Kidney epithelial cell (primary cell): ENCODE measurements around the gene NDUFS8. TPM values are rescaled to one million over a fixed set of nuclear protein-coding genes. Genes with fewer than 3 reads are reported as not detected.

ENCODE experiments used
- DNase-seq: peaks from one replicate; pipeline ENCODE4 v3.0.0-alpha.2; 2010; ENCODE audit warnings: low read depth
- H3K27me3 ChIP-seq: 2 replicates; pipeline ENCODE4 v1.6.0; 2011; ENCODE audit warnings: low read length; ENCODE audit not compliant: control insufficient read depth, insufficient read depth
- H3K36me3 ChIP-seq: 2 replicates; pipeline ENCODE4 v1.5.1; 2011; ENCODE audit warnings: low read length; ENCODE audit not compliant: control insufficient read depth, insufficient read depth
- H3K4me3 ChIP-seq: 2 replicates; pipeline ENCODE4 v1.5.1; 2011; ENCODE audit warnings: low read depth, mild to moderate bottlenecking, control low read depth, low read length
- total RNA-seq: library from RNA; depleted of rRNA; stranded (reverse); fragments of >200 nt; gene quantifications from 2 replicates; pipeline ENCODE4 v1.2.3, GENCODE V29; 2015
- TF ChIP-seq, protein P1 (sequence below): IDR thresholded peaks from 2 replicates; pipeline ENCODE4 v1.5.1; 2011; ENCODE audit warnings: mild to moderate bottlenecking, moderate library complexity, low read length, control low read depth, inconsistent platforms; ENCODE audit not compliant: insufficient read depth, poor library complexity, severe bottlenecking

NDUFS8 gene
- total RNA-seq, 1 donor from 2014 or later, result 246 TPM

DNA sequence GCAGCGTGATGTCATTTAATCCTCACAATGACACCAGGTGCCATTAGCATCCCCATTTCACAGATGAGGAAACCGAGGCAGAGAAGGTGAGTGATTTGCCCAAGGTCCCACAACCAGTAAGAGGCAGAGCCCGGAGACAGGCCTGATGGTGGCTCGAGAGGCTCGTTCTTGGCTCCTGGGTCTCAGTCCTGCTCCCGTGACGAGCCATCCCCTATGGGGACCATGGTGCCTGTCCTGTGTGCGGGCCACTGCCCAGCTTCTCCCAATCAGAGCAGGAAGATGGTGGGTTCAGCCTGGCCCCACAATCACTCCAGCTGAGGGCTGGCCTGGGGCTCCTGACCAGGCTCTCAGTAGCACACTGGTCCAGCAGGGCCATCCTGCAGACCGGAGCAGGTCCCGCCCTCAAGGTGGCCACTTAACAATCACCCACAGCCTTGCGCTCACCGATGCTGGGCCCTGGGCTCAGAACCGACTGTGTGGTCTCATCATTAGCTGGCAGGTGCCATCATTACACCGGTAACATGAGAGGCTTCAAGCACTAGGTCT lies 16.8 kb upstream of the NDUFS8 start:
- no peak for DNase-seq
- Histone ChIP-seq H3K4me3 (no peak overlapping the region), H3K27me3 (no peaks in the 10 kb centered on the region), H3K36me3 (no peaks in the 10 kb centered on the region)
- TF ChIP-seq, protein P1, sequence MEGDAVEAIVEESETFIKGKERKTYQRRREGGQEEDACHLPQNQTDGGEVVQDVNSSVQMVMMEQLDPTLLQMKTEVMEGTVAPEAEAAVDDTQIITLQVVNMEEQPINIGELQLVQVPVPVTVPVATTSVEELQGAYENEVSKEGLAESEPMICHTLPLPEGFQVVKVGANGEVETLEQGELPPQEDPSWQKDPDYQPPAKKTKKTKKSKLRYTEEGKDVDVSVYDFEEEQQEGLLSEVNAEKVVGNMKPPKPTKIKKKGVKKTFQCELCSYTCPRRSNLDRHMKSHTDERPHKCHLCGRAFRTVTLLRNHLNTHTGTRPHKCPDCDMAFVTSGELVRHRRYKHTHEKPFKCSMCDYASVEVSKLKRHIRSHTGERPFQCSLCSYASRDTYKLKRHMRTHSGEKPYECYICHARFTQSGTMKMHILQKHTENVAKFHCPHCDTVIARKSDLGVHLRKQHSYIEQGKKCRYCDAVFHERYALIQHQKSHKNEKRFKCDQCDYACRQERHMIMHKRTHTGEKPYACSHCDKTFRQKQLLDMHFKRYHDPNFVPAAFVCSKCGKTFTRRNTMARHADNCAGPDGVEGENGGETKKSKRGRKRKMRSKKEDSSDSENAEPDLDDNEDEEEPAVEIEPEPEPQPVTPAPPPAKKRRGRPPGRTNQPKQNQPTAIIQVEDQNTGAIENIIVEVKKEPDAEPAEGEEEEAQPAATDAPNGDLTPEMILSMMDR, result no peak

DNA sequence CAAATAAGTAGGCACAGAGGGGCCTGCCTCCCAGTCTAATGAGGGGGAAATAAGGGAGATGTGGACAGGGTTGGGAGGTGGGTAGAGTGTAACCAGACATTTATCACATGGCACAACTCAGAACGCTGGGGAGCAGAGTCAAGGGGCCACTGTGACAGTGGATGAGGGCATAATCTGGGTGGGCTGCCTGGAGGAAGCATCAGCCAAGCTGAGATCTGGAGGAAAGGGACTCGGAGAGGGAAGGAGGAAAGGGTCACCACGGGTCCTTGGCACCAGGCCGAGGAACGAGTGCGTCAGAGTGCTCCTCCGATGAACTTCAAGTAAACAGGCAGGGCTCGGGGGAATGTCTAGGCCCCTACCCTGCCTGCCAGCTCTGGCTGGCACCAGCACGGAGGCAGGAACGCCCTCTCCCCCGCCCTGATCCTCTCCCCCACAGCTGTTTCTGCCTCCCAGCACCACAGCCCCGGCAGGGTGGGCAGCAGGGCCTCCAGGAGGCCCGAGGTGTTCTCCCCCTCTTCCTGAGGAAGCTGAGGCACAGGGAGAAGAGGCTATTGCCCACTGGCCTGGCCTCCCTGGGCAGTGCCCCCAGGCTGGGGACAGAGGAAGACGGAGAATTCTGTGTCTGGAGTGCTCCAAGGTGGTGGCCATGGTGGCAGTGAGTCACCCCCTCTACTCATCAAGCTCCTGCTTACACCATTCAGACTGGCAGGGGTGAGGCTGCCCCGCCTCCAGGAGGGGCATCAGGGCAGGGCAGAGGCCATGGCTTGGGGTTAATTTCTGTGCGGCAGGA lies 16.1 kb upstream of the NDUFS8 start:
- Histone ChIP-seq H3K36me3 (no peaks in the 10 kb centered on the region), H3K4me3 (no peak overlapping the region), H3K27me3 (no peaks in the 10 kb centered on the region)
- peak; percentile 66 for DNase-seq
- TF ChIP-seq, protein P1, result no peak

DNA sequence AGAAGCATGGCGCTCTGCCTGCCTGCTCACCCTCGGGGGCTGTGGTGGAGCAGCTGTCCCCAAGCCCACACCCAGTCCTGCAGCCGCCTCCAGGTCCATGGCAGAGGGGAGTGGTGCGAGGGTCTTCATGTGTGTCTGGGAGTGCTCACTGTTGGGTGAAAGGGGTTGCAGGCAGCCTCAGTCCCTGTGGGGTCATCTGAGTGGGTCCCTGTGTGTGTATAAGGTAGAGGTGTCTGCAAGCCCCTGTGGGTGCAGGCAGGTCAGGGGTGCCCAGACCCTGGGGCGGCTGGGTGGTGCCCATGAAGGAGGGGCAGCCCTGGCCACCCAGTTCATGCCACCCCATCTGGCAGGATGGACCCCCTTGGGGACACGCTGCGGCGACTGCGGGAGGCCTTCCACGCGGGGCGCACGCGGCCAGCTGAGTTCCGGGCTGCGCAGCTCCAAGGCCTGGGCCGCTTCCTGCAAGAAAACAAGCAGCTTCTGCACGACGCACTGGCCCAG lies 15.5 kb upstream of the NDUFS8 start:
- Histone ChIP-seq H3K36me3 (no peaks in the 10 kb centered on the region), H3K27me3 (no peaks in the 10 kb centered on the region), H3K4me3 (no peak overlapping the region)
- DNase-seq, result no peak
- TF ChIP-seq, protein P1, result no peak

DNA sequence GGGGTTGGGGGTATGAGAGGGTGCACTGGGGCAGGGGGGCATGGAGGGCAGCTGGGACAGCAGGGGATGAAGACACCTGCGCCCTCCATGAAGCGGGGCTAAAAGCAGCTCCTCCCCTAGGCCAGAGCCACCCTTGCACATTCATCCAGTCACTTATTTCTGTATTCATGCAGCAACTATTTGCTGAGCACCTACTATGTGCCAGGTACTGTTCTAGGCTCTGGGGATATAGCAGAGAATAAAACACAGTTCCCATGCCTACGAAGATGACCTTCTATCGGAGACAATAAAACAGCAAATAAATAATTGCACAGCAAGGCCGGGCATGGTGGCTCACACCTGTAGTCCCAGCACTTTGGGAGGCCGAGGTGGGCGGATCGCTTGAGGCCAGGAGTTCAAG lies 15.0 kb upstream of the NDUFS8 start:
- H3K4me3 ChIP-seq, result no peak overlapping the region
- no peaks in the 10 kb centered on the region for H3K36me3 ChIP-seq
- no peaks in the 10 kb centered on the region for H3K27me3 ChIP-seq
- TF ChIP-seq, protein P1, result no peak
- no peak for DNase-seq

DNA sequence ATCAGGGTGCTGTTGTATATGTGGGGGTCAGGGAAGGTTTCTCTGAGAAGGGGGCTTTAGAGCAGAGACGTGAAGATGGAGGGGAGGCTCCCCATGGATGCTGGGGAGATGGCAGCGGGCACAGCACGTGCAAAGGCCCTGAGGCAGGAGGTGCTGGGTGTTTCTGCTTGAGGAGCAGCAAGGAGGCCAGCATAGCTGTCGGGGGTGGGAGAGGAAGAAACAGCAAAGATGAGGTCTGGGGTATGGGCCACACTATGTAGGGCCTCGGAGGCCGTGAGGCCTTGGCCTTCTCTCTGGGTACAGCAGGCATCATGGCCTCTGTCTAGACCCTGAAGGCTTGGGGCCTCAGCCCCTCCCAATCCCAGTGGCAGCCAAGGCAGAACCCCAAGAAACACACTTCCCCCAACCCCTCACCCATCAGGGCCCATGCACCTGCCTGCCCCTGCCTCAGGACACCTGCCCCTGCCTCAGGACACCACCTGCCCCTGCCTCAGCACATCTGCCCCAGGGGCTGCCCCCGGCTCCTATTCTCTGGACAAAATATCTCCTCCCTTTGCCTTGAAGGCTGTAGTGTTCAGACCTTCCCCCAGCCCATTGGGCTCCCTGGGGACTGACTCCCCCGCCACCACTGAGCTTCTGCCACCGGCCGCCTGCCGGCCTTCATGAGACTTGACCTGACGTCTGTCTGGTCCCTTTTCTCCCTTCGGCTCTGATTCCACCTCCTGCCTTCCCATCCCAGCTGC lies 14.1 kb upstream of the NDUFS8 start:
- TF ChIP-seq, protein P1, result no peak
- H3K36me3 ChIP-seq, result no peaks in the 10 kb centered on the region
- H3K27me3 ChIP-seq, result no peaks in the 10 kb centered on the region
- H3K4me3 ChIP-seq, result no peak overlapping the region
- DNase-seq, result no peak
